HPDE6-E6E7 (cell line): ENCODE results near the gene OR2H2.

Experiments
- DNase-seq: peaks from one replicate; pipeline ENCODE4 v3.0.0; 2011; ENCODE audit warnings: missing footprints; ENCODE audit errors: extremely low spot score

OR2H2 gene

GRCh38 chr6:29584821-29585220 lies at the start of gene OR2H2:
Gene OR2H2 (plus strand): TSS chr6:29585121. CDS start chr6:29587945, 2,824 bp downstream.
- no peak for DNase-seq

- DNase-seq: no peak
Measured at GRCh38 chr6:29537714-29538403, 47.1 kb upstream of the OR2H2 start.

- DNase-seq: no peak
Measured at GRCh38 chr6:29547573-29547972, 37.3 kb upstream of the OR2H2 start.

GRCh38 chr6:29552512-29553051 lies 32.3 kb upstream of the OR2H2 start:
- DNase-seq: peak; percentile 17

GRCh38 chr6:29553268-29554057 lies 31.5 kb upstream of the OR2H2 start:
- DNase-seq: no peak

- DNase-seq: no peak
Measured at GRCh38 chr6:29554764-29555163, 30.2 kb upstream of the OR2H2 start.

GRCh38 chr6:29557320-29557719 lies 27.6 kb upstream of the OR2H2 start:
- no peak for DNase-seq

- DNase-seq: no peak
Measured at GRCh38 chr6:29558439-29559079, 26.4 kb upstream of the OR2H2 start.

- no peak for DNase-seq
Measured at GRCh38 chr6:29559524-29560287, 25.2 kb upstream of the OR2H2 start, which contains the start of gene UBD. Gene UBD (minus strand): TSS chr6:29559732. CDS start chr6:29559701, 31 bp downstream.

- no peak for DNase-seq
Measured at GRCh38 chr6:29561091-29561490, 23.8 kb upstream of the OR2H2 start.

- no peak for DNase-seq
Measured at GRCh38 chr6:29561606-29562181, 23.2 kb upstream of the OR2H2 start.

- DNase-seq: no peak
Measured at GRCh38 chr6:29563435-29563965, 21.4 kb upstream of the OR2H2 start.

GRCh38 chr6:29564875-29565274 lies 20.0 kb upstream of the OR2H2 start:
- no peak for DNase-seq

- no peak for DNase-seq
Measured at GRCh38 chr6:29566856-29567255, 18.1 kb upstream of the OR2H2 start.

- DNase-seq: no peak
Measured at GRCh38 chr6:29567541-29567940, 17.4 kb upstream of the OR2H2 start.

- no peak for DNase-seq
Measured at GRCh38 chr6:29567991-29568390, 16.9 kb upstream of the OR2H2 start.

GRCh38 chr6:29576056-29576455 lies 8.9 kb upstream of the OR2H2 start:
- DNase-seq: no peak

GRCh38 chr6:29577544-29577943 lies 7.4 kb upstream of the OR2H2 start:
- DNase-seq: no peak

GRCh38 chr6:29589423-29590048 lies 4.6 kb downstream of the OR2H2 start:
- peak; percentile 37 for DNase-seq

- DNase-seq: no peak
Measured at GRCh38 chr6:29590218-29590808, 5.4 kb downstream of the OR2H2 start.
